GM12878 (cell line): ENCODE results near the gene SAMD9. TPM values are rescaled to one million over a fixed set of nuclear protein-coding genes. Genes with fewer than 3 reads are reported as not detected.

Experiments
- ATAC-seq: fragments of 200-7000 bp; cut with Tn5 transposase; 3 replicates; pipeline ENCODE4 v1.9.1; 2020; ENCODE audit warnings: mild to moderate bottlenecking, moderate library complexity
- BruUV-seq: library from RNA; stranded (reverse); fragments of 400-500 nt; replicated peaks from 2 replicates; lab custom pipeline; 2021; lab: Mats Ljungman, UMichigan
- CTCF ChIA-PET: fragments of 300-600 bp; sonication (Branson Sonifier 250); formaldehyde crosslinking; extraction: SDS; loops from one replicate; lab custom pipeline; 2021; ENCODE audit warnings: inconsistent platforms; lab: Yijun Ruan, JAX
- POLR2A ChIA-PET: fragments of 350-600 bp; formaldehyde crosslinking; extraction: SDS; loops from one replicate; lab custom pipeline; 2021; ENCODE audit warnings: inconsistent platforms; lab: Charles Lee
- RAD21 ChIA-PET: fragments of 300-600 bp; sonication (Branson Sonifier 250); formaldehyde crosslinking; loops from one replicate; lab custom pipeline; 2023; ENCODE audit warnings: antibody characterized with exemption; ENCODE audit not compliant: unreplicated experiment; lab: Charles Lee
- SMC1A ChIA-PET: fragments of 300-600 bp; sonication (Branson Sonifier 250); formaldehyde crosslinking; loops from one replicate; lab custom pipeline; 2023; ENCODE audit not compliant: unreplicated experiment, uncharacterized antibody; lab: Charles Lee
- DNase-seq: peaks from one replicate; pipeline ENCODE4 v3.0.0-alpha.2; 2011; ENCODE audit warnings: low read depth, low spot score
- FAIRE-seq: peaks from 3 replicates; lab custom pipeline; 2011; peaks lifted over from hg19 to GRCh38; lab: Jason Lieb, UNC
- H2AFZ ChIP-seq: 2 replicates; pipeline ENCODE4 v1.6.0; 2011; ENCODE audit warnings: low read depth, low read length, control low read depth; ENCODE audit not compliant: control insufficient read depth
- H3K27ac ChIP-seq: 2 replicates; pipeline ENCODE4 v1.5.1; 2011; ENCODE audit warnings: control low read depth; ENCODE audit not compliant: control insufficient read depth, insufficient read depth
- H3K27me3 ChIP-seq, 2 experiments: replicated peaks in 1 of 2; 2 replicates each; pipeline versions ENCODE4 v1.6.0 to v1.6.1; 2011; ENCODE audit warnings: low read length in 1 of 2; ENCODE audit not compliant: control insufficient read depth in 2 of 2, insufficient read depth in 2 of 2
- H3K36me3 ChIP-seq, 2 experiments: 2 replicates each; pipeline ENCODE4 v1.5.1; 2011; ENCODE audit warnings: low read length in 1 of 2; ENCODE audit not compliant: control insufficient read depth in 2 of 2, insufficient read depth in 2 of 2
- H3K4me1 ChIP-seq: 2 replicates; pipeline ENCODE4 v1.6.1; 2011; ENCODE audit warnings: mild to moderate bottlenecking, low read length, moderate library complexity, mixed read lengths; ENCODE audit not compliant: control insufficient read depth, insufficient read depth
- H3K4me2 ChIP-seq: 2 replicates; pipeline ENCODE4 v1.6.0; 2011; ENCODE audit warnings: control low read depth; ENCODE audit not compliant: control insufficient read depth, insufficient read depth
- H3K4me3 ChIP-seq: fragments of 200-600 bp; sonication (generic); 2 replicates; pipeline ENCODE4 v1.5.1; 2016
- H3K79me2 ChIP-seq: 2 replicates; pipeline ENCODE4 v1.6.0; 2011; ENCODE audit warnings: low read length; ENCODE audit not compliant: control insufficient read depth, insufficient read depth
- H3K9ac ChIP-seq: 2 replicates; pipeline ENCODE4 v1.8.0; 2011; ENCODE audit warnings: low read length, control low read depth, mixed read lengths; ENCODE audit not compliant: control insufficient read depth, insufficient read depth
- H3K9me3 ChIP-seq: replicated peaks from 3 replicates; pipeline ENCODE4 v1.5.1; 2011; ENCODE audit warnings: mild to moderate bottlenecking, low read length; ENCODE audit not compliant: control insufficient read depth, insufficient read depth
- H4K20me1 ChIP-seq: 2 replicates; pipeline ENCODE4 v1.6.0; 2011; ENCODE audit not compliant: control insufficient read depth, insufficient read depth
- RELA ChIP-seq: fragments of 450-650 bp; IDR thresholded peaks from 2 replicates; pipeline ENCODE4 v1.8.0; 2014; ENCODE audit warnings: borderline replicate concordance; ENCODE audit not compliant: partially characterized antibody
- YBX1 ChIP-seq: fragments of 450-650 bp; IDR thresholded peaks from 2 replicates; pipeline ENCODE4 v1.6.1; 2016; ENCODE audit warnings: antibody characterized with exemption
- YY1 ChIP-seq: IDR thresholded peaks from 2 replicates; pipeline ENCODE4 v1.6.1; 2011; ENCODE audit warnings: low read depth, mild to moderate bottlenecking, low read length
- ZNF592 ChIP-seq: fragments of 450-650 bp; IDR thresholded peaks from 2 replicates; pipeline ENCODE4 v1.6.1; 2017; ENCODE audit warnings: mild to moderate bottlenecking, moderate library complexity
- ZNF687 ChIP-seq: fragments of 450-650 bp; IDR thresholded peaks from 2 replicates; pipeline ENCODE4 v1.6.1; 2017; ENCODE audit warnings: mild to moderate bottlenecking, moderate library complexity
- WGBS: methylation state at CpG from one replicate; pipeline ENCODE4 v1.1.6; 2016; ENCODE audit warnings: low lambda C conversion rate; ENCODE audit not compliant: insufficient replicate concordance, insufficient coverage; ENCODE audit errors: missing lambda C conversion rate; 5-methylcytosine and 5-hydroxymethylcytosine counted together
- in situ Hi-C: fragments of 300-500 bp; cut with MboI; formaldehyde crosslinking; loops from 9 replicates; pipeline ENCODE4 v1.14.3; 2018; ENCODE audit warnings: mixed read lengths
- intact Hi-C: fragments of 100-400 bp; cut with micrococcal nuclease; formaldehyde crosslinking; loops from one replicate; pipeline ENCODE4 v1.14.2; 2022; ENCODE audit not compliant: unreplicated experiment
- polyA plus RNA-seq, 11 experiments: library from polyadenylated mRNA; depleted of rRNA in 4 of 11; unstranded in 6 of 11; stranded (reverse) in 5 of 11; fragments of >200 nt; fragmentation: Nextera tagmentation in 4 of 11; fragmentation: Illumina TruSeq in 1 of 11; extraction: Ambion mirVana in 4 of 11; extraction: Trizol in 1 of 11; gene quantifications; 1 replicate in 1 of 11; 2 replicates in 10 of 11; pipeline versions ENCODE4 v1.2.1 to v1.2.3, GENCODE V29; 2011 to 2016; ENCODE audit warnings: inconsistent platforms in 2 of 11, missing spikeins in 2 of 11, low read depth in 1 of 11
- total RNA-seq, 4 experiments: library from RNA; depleted of rRNA in 3 of 4; stranded (reverse); fragments of >200 nt in 3 of 4; fragmentation: Illumina TruSeq in 1 of 4; extraction: Trizol in 1 of 4; gene quantifications; 2 replicates each; pipeline versions ENCODE4 v1.2.1 to v1.2.3, GENCODE V29; 2013 to 2021
- TF ChIP-seq, protein P1 (sequence below): fragments of 450-650 bp; formaldehyde crosslinking; IDR thresholded peaks from 2 replicates; pipeline ENCODE4 v1.4.0; 2022; ENCODE audit warnings: mild to moderate bottlenecking, moderate library complexity
- TF ChIP-seq, protein P2 (sequence below): fragments of 450-650 bp; formaldehyde crosslinking; IDR thresholded peaks from 2 replicates; pipeline ENCODE4 v1.4.0; 2020; ENCODE audit warnings: mild to moderate bottlenecking, moderate library complexity

Gene SAMD9
- total and polyA plus RNA-seq, 10 of the 15 experiments (the other 5 are each of a cell fraction or from before 2014, with no cell fraction given): 6.4 to 37.1 (median 15.1) TPM

DNA sequence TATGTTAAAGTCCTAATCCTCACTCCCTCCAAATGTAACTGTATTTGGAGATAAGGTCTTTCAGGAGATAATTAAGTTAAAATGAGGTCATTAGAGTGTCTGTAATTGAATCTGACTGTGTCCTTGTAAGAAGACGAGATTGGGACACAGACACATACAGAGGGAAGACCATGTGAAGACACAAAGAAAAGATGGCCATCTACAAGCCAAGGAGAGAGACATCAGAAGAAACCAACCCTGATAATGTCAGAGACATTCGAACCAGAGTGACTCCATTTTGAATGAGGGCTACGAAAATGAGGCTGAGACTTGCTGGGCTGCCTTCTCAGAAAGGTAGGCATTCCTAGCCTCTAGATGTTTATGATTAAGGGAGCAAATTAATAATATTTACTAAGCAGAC lies 30.9 kb upstream of the SAMD9 start:
- no peak for ATAC-seq
- Histone ChIP-seq H3K36me3 (peaks cover 0 to 19% of the 10 kb centered on the region in 2 experiments; a peak in 2 of 4 replicates), H4K20me1 (no peaks in the 10 kb centered on the region), H3K27me3 (no peaks in the 10 kb centered on the region), H2AFZ (peak overlapping the region; percentile 93), H3K9me3 (no peaks in the 10 kb centered on the region), H3K4me1 (peaks cover 10% of the 10 kb centered on the region; the same call in 1 of the 2 replicates), H3K4me2 (peak overlapping the region; percentile 40), H3K79me2 (peaks cover 32% of the 10 kb centered on the region), H3K27ac (peak overlapping the region; percentile 84), H3K9ac (no peak overlapping the region), H3K4me3 (peak overlapping the region; percentile 91; the same call in 1 of the 2 replicates)
- intact Hi-C loops (loop anchor here (1.0 kb wide), 2 partner anchors 17 to 80 kb away; no protein-coding TSS in a partner anchor), in situ Hi-C loops (no loop called here)
- SMC1A ChIA-PET: interaction anchor here (1.2 kb wide), 1 partner anchor 17 kb away, joined by 5 read pairs; no protein-coding TSS in a partner anchor
- no TSS peak for BruUV-seq
- RAD21 ChIA-PET: no interaction called here
- WGBS: 64% methylated on average over 3 of the region's 3 CpGs
- CTCF ChIA-PET: no interaction called here
- no peak for DNase-seq
- POLR2A ChIA-PET: no interaction called here
- FAIRE-seq: no peak
- TF ChIP-seq, protein P1, sequence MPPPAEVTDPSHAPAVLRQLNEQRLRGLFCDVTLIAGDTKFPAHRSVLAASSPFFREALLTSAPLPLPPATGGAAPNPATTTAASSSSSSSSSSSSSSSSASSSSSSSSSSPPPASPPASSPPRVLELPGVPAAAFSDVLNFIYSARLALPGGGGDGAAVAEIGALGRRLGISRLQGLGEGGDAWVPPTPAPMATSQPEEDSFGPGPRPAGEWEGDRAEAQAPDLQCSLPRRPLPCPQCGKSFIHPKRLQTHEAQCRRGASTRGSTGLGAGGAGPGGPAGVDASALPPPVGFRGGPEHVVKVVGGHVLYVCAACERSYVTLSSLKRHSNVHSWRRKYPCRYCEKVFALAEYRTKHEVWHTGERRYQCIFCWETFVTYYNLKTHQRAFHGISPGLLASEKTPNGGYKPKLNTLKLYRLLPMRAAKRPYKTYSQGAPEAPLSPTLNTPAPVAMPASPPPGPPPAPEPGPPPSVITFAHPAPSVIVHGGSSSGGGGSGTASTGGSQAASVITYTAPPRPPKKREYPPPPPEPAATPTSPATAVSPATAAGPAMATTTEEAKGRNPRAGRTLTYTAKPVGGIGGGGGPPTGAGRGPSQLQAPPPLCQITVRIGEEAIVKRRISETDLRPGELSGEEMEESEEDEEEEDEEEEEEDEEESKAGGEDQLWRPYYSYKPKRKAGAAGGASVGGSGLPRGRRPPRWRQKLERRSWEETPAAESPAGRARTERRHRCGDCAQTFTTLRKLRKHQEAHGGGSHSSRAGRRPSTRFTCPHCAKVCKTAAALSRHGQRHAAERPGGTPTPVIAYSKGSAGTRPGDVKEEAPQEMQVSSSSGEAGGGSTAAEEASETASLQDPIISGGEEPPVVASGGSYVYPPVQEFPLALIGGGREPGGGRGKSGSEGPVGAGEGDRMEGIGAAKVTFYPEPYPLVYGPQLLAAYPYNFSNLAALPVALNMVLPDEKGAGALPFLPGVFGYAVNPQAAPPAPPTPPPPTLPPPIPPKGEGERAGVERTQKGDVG: peak; percentile 90
- TF ChIP-seq ZNF592 (peak; percentile 95), RELA (no peak), YY1 (peak; percentile 50; the same call in 1 of the 2 replicates), ZNF687 (peak; percentile 61; the same call in 1 of the 2 replicates), YBX1 (no peak)
- TF ChIP-seq, protein P2, sequence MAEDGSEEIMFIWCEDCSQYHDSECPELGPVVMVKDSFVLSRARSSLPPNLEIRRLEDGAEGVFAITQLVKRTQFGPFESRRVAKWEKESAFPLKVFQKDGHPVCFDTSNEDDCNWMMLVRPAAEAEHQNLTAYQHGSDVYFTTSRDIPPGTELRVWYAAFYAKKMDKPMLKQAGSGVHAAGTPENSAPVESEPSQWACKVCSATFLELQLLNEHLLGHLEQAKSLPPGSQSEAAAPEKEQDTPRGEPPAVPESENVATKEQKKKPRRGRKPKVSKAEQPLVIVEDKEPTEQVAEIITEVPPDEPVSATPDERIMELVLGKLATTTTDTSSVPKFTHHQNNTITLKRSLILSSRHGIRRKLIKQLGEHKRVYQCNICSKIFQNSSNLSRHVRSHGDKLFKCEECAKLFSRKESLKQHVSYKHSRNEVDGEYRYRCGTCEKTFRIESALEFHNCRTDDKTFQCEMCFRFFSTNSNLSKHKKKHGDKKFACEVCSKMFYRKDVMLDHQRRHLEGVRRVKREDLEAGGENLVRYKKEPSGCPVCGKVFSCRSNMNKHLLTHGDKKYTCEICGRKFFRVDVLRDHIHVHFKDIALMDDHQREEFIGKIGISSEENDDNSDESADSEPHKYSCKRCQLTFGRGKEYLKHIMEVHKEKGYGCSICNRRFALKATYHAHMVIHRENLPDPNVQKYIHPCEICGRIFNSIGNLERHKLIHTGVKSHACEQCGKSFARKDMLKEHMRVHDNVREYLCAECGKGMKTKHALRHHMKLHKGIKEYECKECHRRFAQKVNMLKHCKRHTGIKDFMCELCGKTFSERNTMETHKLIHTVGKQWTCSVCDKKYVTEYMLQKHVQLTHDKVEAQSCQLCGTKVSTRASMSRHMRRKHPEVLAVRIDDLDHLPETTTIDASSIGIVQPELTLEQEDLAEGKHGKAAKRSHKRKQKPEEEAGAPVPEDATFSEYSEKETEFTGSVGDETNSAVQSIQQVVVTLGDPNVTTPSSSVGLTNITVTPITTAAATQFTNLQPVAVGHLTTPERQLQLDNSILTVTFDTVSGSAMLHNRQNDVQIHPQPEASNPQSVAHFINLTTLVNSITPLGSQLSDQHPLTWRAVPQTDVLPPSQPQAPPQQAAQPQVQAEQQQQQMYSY (CRISPR knock-in tag): peak; percentile 78; the same call in 1 of the 2 replicates
